CD14-positive monocyte (primary cell): Measurements from ENCODE around the gene ANKRD29. TPM values are rescaled to one million over a fixed set of nuclear protein-coding genes. Genes with fewer than 3 reads are reported as not detected.

ENCODE experiments used
- DNase-seq, 3 donors: peaks; one replicate each; pipeline ENCODE4 v3.0.0-alpha.2; 2011 to 2022
- H2AFZ ChIP-seq: 2 replicates; pipeline ENCODE4 v1.6.0; 2012; ENCODE audit warnings: mild to moderate bottlenecking, low read depth, low read length, inconsistent platforms; ENCODE audit not compliant: insufficient read depth, poor library complexity, severe bottlenecking
- H3K27ac ChIP-seq, 2 donors: 1 replicate in 1 of 2; 2 replicates in 1 of 2; pipeline ENCODE4 v1.5.1; 2012 to 2013; ENCODE audit warnings: low read length in 2 of 2, control low read depth in 1 of 2, inconsistent platforms in 1 of 2, low read depth in 1 of 2, mild to moderate bottlenecking in 1 of 2
- H3K27me3 ChIP-seq, 2 donors: one replicate each; pipeline versions ENCODE4 v1.6.0 to v1.6.1; 2011 to 2013; ENCODE audit warnings: low read length in 2 of 2; ENCODE audit not compliant: control insufficient read depth in 2 of 2, insufficient read depth in 2 of 2
- H3K36me3 ChIP-seq, 2 donors: replicated peaks in 1 of 2; 1 replicate in 1 of 2; 2 replicates in 1 of 2; pipeline versions ENCODE4 v1.5.1 to v1.6.1; 2012 to 2013; ENCODE audit warnings: low read length in 2 of 2, control low read depth in 1 of 2, inconsistent platforms in 1 of 2, mild to moderate bottlenecking in 1 of 2; ENCODE audit not compliant: insufficient read depth in 2 of 2, control insufficient read depth in 1 of 2
- H3K4me1 ChIP-seq, 2 donors: 1 replicate in 1 of 2; 2 replicates in 1 of 2; pipeline versions ENCODE4 v1.5.1 to v1.6.1; 2012 to 2013; ENCODE audit warnings: low read length in 2 of 2, control low read depth in 1 of 2, inconsistent platforms in 1 of 2, mild to moderate bottlenecking in 1 of 2, moderate library complexity in 1 of 2; ENCODE audit not compliant: insufficient read depth in 2 of 2, control insufficient read depth in 1 of 2
- H3K4me2 ChIP-seq: replicated peaks from 2 replicates; pipeline ENCODE3; 2012; ENCODE audit warnings: low read length, moderate library complexity, mild to moderate bottlenecking; ENCODE audit not compliant: poor library complexity, severe bottlenecking; ENCODE audit errors: extremely low read depth
- H3K4me3 ChIP-seq, 3 experiments: fragments of 200-600 bp in 1 of 3; sonication (generic) in 1 of 3; replicated peaks in 1 of 3; 1 replicate in 2 of 3; 2 replicates in 1 of 3; pipeline ENCODE4 v1.5.1; 2011 to 2013; ENCODE audit warnings: low read length in 3 of 3, mild to moderate bottlenecking in 3 of 3, control low read depth in 2 of 3, low read depth in 2 of 3, inconsistent platforms in 1 of 3, moderate library complexity in 1 of 3
- H3K79me2 ChIP-seq: 2 replicates; pipeline ENCODE4 v1.6.0; 2012; ENCODE audit warnings: mild to moderate bottlenecking, control low read depth, inconsistent platforms, low read length, moderate library complexity; ENCODE audit not compliant: insufficient read depth
- H3K9ac ChIP-seq: 2 replicates; pipeline ENCODE4 v1.6.0; 2017; ENCODE audit warnings: low read length, mild to moderate bottlenecking; ENCODE audit not compliant: insufficient read depth, poor library complexity, severe bottlenecking
- H3K9me3 ChIP-seq, 2 donors: replicated peaks in 1 of 2; 1 replicate in 1 of 2; 2 replicates in 1 of 2; pipeline versions ENCODE4 v1.5.1 to v1.6.1; 2012 to 2013; ENCODE audit warnings: low read length in 2 of 2, control low read depth in 1 of 2; ENCODE audit not compliant: control insufficient read depth in 1 of 2, insufficient read depth in 1 of 2
- H4K20me1 ChIP-seq: 2 replicates; pipeline ENCODE4 v1.6.0; 2012; ENCODE audit warnings: mild to moderate bottlenecking, low read length, control low read depth, moderate library complexity; ENCODE audit not compliant: insufficient read depth
- H3K27ac Mint-ChIP-seq, 7 donors: one replicate each; pipeline ENCODE4 v1.8.0; 2020; ENCODE audit warnings: mild to moderate bottlenecking in 7 of 7, mixed read lengths in 7 of 7, moderate library complexity in 6 of 7, inconsistent platforms in 2 of 7
- H3K27me3 Mint-ChIP-seq, 3 donors: one replicate each; pipeline ENCODE4 v1.8.0; 2021 to 2022; ENCODE audit warnings: low read depth in 3 of 3, mild to moderate bottlenecking in 3 of 3, mixed read lengths in 3 of 3, moderate library complexity in 3 of 3, inconsistent platforms in 1 of 3
- H3K36me3 Mint-ChIP-seq, 2 donors: one replicate each; pipeline ENCODE4 v1.8.0; 2020; ENCODE audit warnings: mixed read lengths in 2 of 2, inconsistent platforms in 1 of 2, mild to moderate bottlenecking in 1 of 2
- H3K4me1 Mint-ChIP-seq: one replicate; pipeline ENCODE4 v1.8.0; 2020; ENCODE audit warnings: mild to moderate bottlenecking, mixed read lengths
- H3K4me3 Mint-ChIP-seq, 2 donors: one replicate each; pipeline ENCODE4 v1.8.0; 2020; ENCODE audit warnings: mild to moderate bottlenecking in 2 of 2, mixed read lengths in 2 of 2, moderate library complexity in 1 of 2
- H3K9me3 Mint-ChIP-seq, 7 donors: one replicate each; pipeline ENCODE4 v1.8.0; 2020 to 2022; ENCODE audit warnings: mixed read lengths in 7 of 7, mild to moderate bottlenecking in 6 of 7, moderate library complexity in 6 of 7, inconsistent platforms in 2 of 7
- CTCF ChIP-seq: fragments of 200-600 bp; IDR thresholded peaks from one replicate; pipeline ENCODE4 v1.8.0; 2022; ENCODE audit warnings: antibody characterized with exemption, mild to moderate bottlenecking
- WGBS: methylation state at CpG from one replicate; pipeline ENCODE4 v1.1.5; 2013; ENCODE audit warnings: missing lambda C conversion rate; ENCODE audit not compliant: insufficient coverage; 5-methylcytosine and 5-hydroxymethylcytosine counted together
- intact Hi-C, 2 donors: fragments of 100-400 bp; cut with micrococcal nuclease; formaldehyde crosslinking; loops; one replicate each; pipeline versions ENCODE4 v1.15.0 to v1.15.1; 2023
- polyA plus RNA-seq, 3 donors: library from polyadenylated mRNA; depleted of rRNA in 1 of 3; unstranded in 2 of 3; stranded (reverse) in 1 of 3; fragments of 300-500 nt in 2 of 3; fragments of >200 nt in 1 of 3; fragmentation: Illumina TruSeq in 2 of 3; gene quantifications; 1 replicate in 2 of 3; 2 replicates in 1 of 3; pipeline ENCODE4 v1.2.3, GENCODE V29; 2012 to 2021

The ANKRD29 gene
- polyA plus RNA-seq, 3 donors = 0.03 to 0.11 TPM; not detected in 1

GRCh38 chr18:23616258-23616657 is 46.5 kb downstream of the ANKRD29 start:
- no peak overlapping the region for H3K4me3 Mint-ChIP-seq
- Histone ChIP-seq H3K9me3 (no peaks in the 10 kb centered on the region), H3K9ac (no peak overlapping the region), H3K27ac (no peak overlapping the region), H3K36me3 (no peaks in the 10 kb centered on the region), H3K4me2 (no peak overlapping the region), H4K20me1 (no peaks in the 10 kb centered on the region), H3K79me2 (no peaks in the 10 kb centered on the region), H3K4me3 (no peak overlapping the region), H3K27me3 (peaks cover 15 to 18% of the 10 kb centered on the region in 2 donors), H2AFZ (no peak overlapping the region), H3K4me1 (peaks cover 14 to 18% of the 10 kb centered on the region in 2 donors)
- no peak for TF ChIP-seq CTCF
- no peak for DNase-seq
- peaks cover 0 to 8% (median 0%) of the 10 kb centered on the region in 7 donors for H3K9me3 Mint-ChIP-seq
- peaks cover 26% of the 10 kb centered on the region for H3K4me1 Mint-ChIP-seq
- WGBS = no CpG with 5 or more reads among the region's 2 CpGs
- H3K27me3 Mint-ChIP-seq = peaks cover 19 to 27% (median 26%) of the 10 kb centered on the region in 3 donors
- peaks cover 3 to 6% of the 10 kb centered on the region in 2 donors for H3K36me3 Mint-ChIP-seq
- no peak overlapping the region for H3K27ac Mint-ChIP-seq
- intact Hi-C loops = no loop called here

GRCh38 chr18:23614891-23615290 is 47.8 kb downstream of the ANKRD29 start:
- no peak overlapping the region for H2AFZ ChIP-seq
- H3K27me3 ChIP-seq = peaks cover 3 to 5% of the 10 kb centered on the region in 2 donors
- Mint-ChIP-seq H3K27me3 (peaks cover 7 to 14% (median 13%) of the 10 kb centered on the region in 3 donors), H3K4me1 (peaks cover 23% of the 10 kb centered on the region), H3K27ac (no peak overlapping the region), H3K4me3 (no peak overlapping the region), H3K36me3 (peaks cover 0 to 2% of the 10 kb centered on the region in 2 donors), H3K9me3 (peaks cover 0 to 2% (median 0%) of the 10 kb centered on the region in 7 donors)
- H4K20me1 ChIP-seq = no peaks in the 10 kb centered on the region
- DNase-seq = no peak
- H3K79me2 ChIP-seq = no peaks in the 10 kb centered on the region
- no peaks in the 10 kb centered on the region for H3K36me3 ChIP-seq
- H3K9me3 ChIP-seq = no peaks in the 10 kb centered on the region
- no peak overlapping the region for H3K4me3 ChIP-seq
- no peak overlapping the region for H3K9ac ChIP-seq
- 88% methylated on average over 3 of the region's 3 CpGs for WGBS
- intact Hi-C loops = no loop called here
- no peak overlapping the region for H3K4me2 ChIP-seq
- peaks cover 14 to 18% of the 10 kb centered on the region in 2 donors for H3K4me1 ChIP-seq
- TF ChIP-seq CTCF = no peak
- no peak overlapping the region for H3K27ac ChIP-seq
